GM03348 (cell line): ENCODE measurements around the gene PTPRA.
"Not testable (repeated sequence)": the region's sequence is repeated elsewhere in the genome, so short reads cannot be mapped to it uniquely, and the experiment has no call there.

Source experiments
- DNase-seq: peaks from one replicate; pipeline ENCODE4 v3.0.0; 2012; ENCODE audit warnings: low spot score

Gene PTPRA

GRCh38 chr20:2873010-2873746, at the start of gene PTPRA:
Gene PTPRA, plus strand, starts transcription at chr20:2873481. Its CDS starts 90,797 bp downstream, at chr20:2964278.
- peak; percentile 99 for DNase-seq

GRCh38 chr20:2825761-2826160, 47.5 kb upstream of the PTPRA start:
- DNase-seq, result no peak

- DNase-seq, result no peak
Measured at GRCh38 chr20:2826655-2827054, 46.6 kb upstream of the PTPRA start.

GRCh38 chr20:2829376-2829775, 43.9 kb upstream of the PTPRA start:
- no peak for DNase-seq

GRCh38 chr20:2831206-2831605, 42.1 kb upstream of the PTPRA start:
- DNase-seq, result not testable (repeated sequence)

GRCh38 chr20:2833761-2834160, 39.5 kb upstream of the PTPRA start:
- no peak for DNase-seq

GRCh38 chr20:2834401-2835110, 38.7 kb upstream of the PTPRA start:
- DNase-seq, result no peak

- DNase-seq, result no peak
Measured at GRCh38 chr20:2835331-2835796, 37.9 kb upstream of the PTPRA start.

GRCh38 chr20:2836035-2836434, 37.2 kb upstream of the PTPRA start:
- no peak for DNase-seq

GRCh38 chr20:2837221-2837960, 35.9 kb upstream of the PTPRA start:
- no peak for DNase-seq

- no peak for DNase-seq
Measured at GRCh38 chr20:2838170-2838797, 35.0 kb upstream of the PTPRA start.

GRCh38 chr20:2838847-2839671, 34.2 kb upstream of the PTPRA start:
- DNase-seq, result no peak

GRCh38 chr20:2839732-2840137, 33.5 kb upstream of the PTPRA start:
- no peak for DNase-seq

GRCh38 chr20:2840138-2840966, 32.9 kb upstream of the PTPRA start, which contains the start of the genes PCED1A and VPS16:
Gene PCED1A, minus strand, starts transcription at chr20:2840655. Its CDS starts 743 bp downstream, at chr20:2839912.
Gene VPS16, plus strand, starts transcription at chr20:2840745. Its CDS starts 30 bp downstream, at chr20:2840775.
- peak; percentile 96 for DNase-seq

- peak; percentile 87 for DNase-seq
Measured at GRCh38 chr20:2840967-2841531, 32.2 kb upstream of the PTPRA start.

GRCh38 chr20:2845607-2846006, 27.7 kb upstream of the PTPRA start:
- DNase-seq, result no peak

GRCh38 chr20:2846698-2847097, 26.6 kb upstream of the PTPRA start:
- no peak for DNase-seq

GRCh38 chr20:2847802-2848201, 25.5 kb upstream of the PTPRA start:
- no peak for DNase-seq

GRCh38 chr20:2849529-2849928, 23.8 kb upstream of the PTPRA start:
- no peak for DNase-seq

GRCh38 chr20:2851086-2851485, 22.2 kb upstream of the PTPRA start:
- DNase-seq, result no peak
